HG03432 (cell line): ENCODE results near the gene PTGDS.

Experiments
- ATAC-seq: cut with Tn5 transposase; IDR thresholded peaks from one replicate; pipeline ENCODE4 v1.9.1; 2021; ENCODE audit warnings: mild to moderate bottlenecking, moderate library complexity; ENCODE audit not compliant: unreplicated experiment

Gene PTGDS

DNA sequence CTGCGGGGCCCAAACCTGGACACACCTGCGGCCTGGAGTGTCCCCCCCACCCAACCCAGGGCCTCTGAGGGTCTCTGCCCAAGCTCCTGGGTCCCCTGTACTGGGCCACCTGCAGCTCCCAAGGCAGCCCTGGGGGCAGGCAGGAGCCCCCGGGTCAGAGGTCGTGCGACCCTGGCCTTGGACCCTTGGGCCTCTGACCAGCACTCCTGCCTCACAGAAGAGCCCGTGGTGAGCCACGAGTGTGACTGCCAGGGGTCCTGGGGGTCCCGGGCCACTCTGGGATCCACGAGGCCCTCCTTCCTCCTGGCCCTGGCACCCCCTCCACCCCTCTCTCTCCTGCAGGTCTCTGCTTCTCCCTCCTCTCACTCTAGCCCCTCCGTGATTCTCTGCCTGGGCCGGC lies 5.0 kb upstream of the PTGDS start:
- no peak for ATAC-seq

DNA sequence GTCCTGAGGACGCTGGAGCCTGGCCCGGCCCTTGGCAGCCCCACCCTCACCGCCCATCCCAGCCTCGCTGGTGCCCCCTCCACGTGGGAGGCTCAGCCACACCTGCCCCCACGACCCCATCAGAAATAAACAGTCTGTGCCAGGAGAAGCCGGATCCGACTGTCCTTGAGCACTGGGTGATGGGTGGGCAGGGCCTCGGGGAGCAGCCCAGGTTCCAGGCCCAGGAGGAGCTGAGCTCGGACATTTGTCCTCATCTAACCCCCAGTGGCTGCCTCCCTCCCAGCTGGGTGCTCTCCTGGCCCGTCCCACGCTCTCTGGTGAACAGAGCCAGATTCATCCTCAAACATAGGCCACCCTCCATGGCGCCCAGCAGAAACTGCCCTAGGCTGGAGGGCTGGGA lies 4.6 kb upstream of the PTGDS start:
- ATAC-seq = no peak

DNA sequence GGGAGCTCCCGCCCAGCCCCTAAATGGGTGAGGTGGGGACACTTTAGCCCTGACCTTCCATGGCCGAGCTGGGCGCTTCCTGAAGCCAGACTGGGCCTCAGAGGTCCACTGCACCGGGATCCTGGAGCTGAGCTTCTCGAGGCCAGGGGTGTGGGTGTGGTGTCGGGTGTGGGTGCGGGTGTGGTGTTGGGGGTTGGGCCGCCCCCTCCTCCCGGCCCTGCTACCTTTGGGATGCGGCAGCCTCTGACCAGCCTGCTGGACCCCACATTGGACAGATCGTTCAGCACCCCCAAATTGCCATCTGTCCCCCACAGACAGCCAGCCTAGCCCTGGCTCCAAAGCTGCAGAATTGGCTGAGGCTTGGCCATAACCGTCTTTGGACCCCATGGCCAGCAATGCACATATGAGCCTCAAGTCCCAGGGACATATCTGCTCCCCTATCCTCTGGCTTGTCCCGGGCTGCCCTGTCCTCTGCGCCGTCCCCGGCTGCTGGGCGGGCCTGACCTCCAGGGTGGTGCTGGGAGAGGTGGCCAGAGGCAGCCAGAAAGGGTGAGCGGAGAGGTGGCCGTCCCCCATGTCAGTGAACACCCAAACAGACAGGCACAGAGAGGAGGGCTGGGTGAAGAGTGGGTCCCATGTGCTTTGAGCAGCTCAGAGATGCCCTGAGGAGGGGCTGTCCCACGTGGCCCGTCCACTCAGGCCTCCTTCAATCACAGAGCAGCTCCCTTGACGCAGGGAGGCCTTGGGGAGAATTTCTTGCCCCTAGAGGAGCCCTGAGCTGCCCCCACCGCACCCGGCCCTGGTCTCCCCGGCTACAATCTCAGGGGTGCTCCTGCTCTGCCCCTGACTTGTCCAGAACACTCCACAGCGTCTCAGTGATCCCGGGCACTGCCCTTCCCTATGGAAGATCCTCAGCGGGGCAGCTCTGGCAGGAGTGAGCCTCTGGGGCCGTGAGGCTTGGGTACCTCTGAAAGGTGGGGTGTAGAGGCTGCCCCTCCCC lies 3.4 kb upstream of the PTGDS start:
- ATAC-seq = no peak

DNA sequence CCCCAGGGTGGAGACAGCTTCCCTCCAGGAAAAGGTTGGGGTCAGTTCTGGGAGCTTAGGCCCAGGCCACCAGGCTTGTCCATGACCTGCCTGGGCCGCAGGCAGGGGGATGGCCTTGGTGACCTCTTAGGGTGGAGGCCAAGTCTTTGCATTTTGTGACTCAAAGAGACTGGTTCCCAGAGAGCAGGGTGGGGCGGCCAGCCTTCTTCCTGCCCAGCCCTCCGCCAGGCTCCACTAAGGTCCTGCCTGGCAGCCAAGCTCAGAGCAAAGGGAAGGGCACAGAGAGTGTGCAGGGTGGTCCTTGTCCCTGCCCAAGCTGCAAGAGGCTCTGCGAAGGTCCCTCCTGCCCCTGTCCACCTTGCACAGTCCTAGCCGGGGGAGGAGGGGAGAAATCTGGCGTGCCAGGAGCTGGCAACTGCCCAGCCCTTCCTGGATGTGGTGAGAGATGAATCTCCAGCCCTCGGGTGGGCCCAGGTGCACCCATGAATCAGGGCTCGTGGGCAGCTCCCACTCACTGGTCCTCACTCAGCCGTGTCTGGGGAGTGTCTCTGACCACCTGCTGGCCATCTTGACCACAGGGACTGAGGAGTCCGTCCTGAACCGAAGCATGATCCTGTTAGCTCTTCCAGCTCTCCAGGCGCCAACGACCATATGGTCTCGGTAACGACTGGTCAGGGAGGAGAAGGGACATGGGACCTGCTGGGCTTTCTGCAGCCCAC lies 2.3 kb upstream of the PTGDS start:
- ATAC-seq = no peak

DNA sequence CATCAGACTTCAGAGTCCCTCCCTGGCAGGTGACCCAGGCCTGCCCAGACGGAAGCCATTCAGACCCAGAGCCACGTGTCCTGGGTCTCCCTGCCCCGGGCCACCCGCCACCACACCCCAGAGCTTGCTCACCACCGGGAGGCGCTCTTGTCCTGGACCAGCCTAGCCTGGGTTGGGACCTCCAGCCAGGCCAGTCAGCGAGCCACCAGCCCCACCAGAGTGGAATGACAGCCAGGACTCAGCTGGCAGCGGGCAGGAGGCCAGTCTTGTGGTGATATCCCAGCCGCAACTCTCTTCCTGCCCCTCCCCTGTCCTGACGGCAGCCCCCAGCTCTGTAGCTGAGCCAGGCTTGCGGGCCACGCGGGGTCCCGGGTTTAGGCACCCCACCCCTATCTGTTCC lies 1.7 kb upstream of the PTGDS start:
- ATAC-seq = no peak

DNA sequence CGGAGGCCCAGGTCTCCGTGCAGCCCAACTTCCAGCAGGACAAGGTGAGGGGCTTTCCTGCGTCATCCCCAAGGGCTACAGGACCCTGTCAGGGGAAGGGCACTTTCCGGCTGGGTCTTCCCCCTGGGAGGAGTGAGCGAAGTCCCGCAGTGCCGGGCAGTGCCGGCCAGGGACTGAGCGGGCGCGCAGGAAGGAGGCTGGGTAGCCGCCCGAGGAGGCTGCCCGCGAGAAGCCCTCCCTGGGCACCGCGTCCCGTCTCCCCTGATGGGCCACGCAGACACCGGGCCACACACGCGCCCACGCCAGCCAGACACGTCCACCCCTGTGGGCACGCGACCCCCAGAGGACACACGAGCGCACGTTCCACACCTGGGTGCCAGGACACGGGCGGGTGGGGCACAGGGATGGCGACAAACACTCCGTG lies 357 bp downstream of the PTGDS start:
- no peak for ATAC-seq

DNA sequence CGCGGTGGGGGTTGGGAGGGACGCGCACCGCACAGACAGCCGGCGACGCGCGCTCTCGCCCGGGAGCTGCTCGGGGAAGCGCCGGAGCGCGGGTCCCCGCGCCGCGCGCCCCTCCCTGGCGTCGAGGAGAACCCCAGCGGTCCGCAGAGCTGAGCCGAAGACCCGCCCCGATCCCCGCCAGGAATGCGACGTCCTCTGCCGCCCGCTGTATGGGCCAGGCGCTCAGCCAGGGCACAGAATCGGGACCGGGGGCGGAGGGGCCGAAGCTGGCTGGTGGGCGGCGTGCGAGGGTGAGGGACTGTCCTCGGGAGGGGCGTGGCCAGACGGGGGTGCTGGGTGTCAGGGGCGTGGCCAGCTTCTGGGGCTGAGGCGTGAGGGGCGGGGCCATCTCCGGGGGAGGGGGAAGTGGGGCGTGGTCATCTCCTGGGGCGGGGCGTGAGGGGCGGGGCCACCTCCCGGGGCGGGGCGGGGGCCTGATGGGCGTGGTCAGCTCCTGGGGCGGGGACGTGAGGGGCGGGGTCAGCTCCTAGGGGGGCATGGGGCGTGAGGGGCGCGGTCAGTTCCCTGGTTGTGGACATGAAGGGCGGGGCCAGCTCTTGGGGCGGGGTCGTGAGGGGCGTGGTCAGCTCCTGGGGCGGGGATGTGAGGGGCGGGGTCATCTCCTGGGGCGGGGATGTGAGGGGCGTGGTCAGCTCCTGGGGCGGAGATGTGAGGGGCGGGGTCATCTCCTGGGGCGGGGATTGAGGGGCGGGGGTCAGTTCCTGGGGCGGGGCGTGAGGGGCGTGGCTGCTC lies 965 bp downstream of the PTGDS start:
- no peak for ATAC-seq

DNA sequence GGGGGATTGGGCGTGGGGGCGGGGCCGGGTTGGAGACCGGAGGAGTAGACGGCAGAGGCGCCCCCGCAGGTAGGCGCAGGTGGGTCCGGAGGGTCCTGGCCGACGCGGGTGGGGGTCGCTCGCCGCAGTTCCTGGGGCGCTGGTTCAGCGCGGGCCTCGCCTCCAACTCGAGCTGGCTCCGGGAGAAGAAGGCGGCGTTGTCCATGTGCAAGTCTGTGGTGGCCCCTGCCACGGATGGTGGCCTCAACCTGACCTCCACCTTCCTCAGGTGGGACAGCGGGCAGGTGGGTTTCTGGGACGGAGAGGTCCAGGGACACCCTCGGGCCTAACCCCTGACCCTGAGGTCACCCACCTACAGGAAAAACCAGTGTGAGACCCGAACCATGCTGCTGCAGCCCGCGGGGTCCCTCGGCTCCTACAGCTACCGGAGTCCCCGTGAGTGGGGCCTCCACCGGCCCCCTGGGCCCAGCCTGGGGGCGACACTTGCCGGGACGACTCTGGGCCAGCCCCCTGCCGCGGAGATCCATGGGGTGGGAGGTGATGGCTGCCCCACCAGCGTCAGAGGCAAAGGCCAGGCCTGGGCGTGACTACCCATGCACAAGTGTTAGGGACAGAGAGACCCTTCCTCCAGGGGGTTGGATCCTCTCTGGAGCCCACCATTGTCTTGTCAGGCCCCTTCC lies 1.7 kb downstream of the PTGDS start:
- ATAC-seq = no peak

DNA sequence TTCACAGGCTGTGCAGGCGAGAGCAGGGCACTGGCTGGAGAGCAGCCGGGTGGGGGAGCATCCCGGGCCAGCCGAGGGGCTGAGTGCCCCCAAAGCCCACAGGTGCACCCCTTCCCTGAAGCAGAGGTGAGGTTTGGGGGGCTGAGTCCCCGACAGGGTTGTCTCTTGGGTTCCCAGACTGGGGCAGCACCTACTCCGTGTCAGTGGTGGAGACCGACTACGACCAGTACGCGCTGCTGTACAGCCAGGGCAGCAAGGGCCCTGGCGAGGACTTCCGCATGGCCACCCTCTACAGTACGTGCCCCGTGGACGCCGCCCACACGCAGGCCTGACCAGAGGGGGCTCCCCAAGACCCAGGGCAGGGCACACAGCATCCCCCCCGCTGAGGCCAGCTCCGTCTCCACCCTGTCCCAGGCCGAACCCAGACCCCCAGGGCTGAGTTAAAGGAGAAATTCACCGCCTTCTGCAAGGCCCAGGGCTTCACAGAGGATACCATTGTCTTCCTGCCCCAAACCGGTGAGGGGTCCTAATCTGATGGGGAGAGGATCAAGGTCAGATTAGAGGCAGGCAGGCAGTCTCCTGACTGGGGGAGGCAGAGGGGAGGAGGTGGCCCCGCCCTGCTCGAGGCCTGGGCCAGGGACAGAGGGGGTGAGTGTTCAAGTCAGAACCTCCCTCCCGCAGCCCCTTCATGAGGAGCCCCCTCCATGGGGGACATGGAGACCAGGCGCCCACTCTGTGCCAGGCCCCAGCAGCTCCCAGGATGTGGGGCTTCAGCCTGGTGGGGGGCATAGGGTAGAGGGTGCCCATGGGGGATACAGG lies 2.7 kb downstream of the PTGDS start:
- ATAC-seq = no peak

DNA sequence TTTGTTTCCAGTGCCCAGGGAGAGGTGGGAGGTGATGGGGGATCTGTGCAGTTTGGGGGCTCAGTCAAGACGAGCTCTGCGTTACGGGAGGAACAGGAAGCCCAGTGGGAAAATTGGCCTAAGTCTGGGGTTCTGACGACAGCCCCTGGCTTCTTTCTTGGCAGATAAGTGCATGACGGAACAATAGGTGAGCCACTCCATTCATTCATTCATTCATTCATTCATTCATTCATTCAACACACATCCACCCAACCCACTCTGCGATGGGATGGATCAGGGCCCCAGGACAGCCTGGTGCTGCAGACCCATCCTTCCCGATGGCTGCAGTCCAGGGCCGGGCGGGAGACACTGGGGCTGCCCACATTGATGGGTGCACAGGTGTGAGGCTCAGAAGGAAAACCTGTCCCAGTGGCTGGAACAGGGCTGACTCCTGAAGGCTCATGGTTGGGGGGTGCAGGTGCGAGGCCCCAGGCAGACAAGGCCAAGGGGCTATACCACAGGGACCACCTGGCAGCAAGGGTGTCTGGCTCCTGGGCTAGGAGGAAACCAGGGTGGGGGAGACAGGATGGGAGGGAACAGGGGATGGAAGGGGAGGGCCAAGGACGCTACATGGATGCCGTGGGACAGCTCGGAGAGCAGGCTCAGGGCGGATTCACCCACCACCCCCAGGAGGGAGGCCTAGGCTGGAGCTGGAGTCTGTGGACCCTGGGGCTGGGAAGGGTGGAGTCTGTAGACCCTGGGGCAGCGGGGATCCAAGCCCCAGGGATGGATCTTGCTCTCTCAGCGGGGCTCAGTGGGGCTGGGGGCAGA lies 3.6 kb downstream of the PTGDS start:
- ATAC-seq = no peak

DNA sequence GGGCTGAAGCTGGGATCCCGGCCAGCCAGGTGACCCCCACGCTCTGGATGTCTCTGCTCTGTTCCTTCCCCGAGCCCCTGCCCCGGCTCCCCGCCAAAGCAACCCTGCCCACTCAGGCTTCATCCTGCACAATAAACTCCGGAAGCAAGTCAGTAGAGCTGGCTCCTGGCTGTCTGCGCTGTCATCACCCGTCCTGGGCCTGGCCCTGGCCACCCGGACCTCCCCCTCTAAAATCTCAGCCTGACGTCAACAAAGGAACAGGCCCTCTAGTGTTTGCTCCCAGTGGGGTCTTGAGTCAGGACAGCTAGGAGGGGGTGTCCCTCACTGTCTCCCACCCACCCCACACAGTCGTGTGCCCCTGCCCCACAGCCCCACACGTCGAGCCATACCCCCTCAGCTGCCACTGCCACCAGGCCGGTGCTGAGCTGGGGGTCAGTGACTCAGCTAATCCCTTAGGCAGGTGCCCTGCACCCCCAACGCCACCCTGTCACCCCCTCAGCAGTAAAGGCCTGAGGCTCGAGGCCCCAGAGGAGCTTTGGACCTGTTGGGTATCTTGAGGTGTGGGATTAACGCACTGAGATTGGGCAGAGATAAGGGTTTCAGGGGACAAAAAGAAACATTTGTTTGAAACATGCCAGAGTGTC lies 4.4 kb downstream of the PTGDS start:
- ATAC-seq = no peak

DNA sequence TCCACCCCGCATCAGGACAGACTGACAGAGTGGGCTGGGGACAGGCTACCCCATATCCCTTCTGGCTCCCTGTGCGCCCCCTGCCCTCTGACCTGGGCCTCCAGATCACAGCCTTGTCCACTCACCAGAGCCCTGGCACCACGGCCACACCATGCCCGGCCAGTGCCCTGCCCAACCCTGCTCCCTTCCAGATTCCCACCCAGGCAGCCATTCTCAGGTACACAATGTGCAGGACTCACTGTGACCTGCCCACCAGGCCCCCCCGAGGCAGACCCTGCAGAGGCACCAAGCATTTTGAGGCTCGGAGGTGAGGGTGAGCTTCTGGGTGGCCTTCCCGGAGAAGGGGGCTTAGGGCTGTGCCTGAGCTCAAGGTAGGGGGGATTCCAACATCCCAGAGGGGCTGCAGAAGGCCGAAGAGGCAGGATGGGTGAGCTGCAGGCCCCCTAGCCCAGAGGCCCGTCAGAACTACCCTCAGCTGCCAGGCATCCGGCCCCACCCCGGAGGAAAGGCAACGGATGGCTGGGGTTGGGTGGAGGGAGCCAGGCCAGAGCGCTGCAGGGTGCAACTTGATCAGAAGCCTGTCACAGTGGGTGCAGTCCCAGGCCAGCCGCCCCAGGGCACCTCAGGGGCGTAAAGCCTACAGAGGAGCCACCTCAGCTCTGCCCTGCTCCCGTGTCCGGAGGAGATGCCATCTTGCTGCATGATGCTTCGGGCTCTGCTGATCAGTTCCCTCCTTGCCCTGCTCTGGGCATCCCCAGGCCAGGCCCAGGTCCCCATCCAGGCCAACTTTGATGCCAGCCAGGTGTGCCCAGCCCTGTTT lies 5.1 kb downstream of the PTGDS start, which contains the start of gene LCNL1:
Gene LCNL1 (plus strand): TSS at position 762 of the 820 bp plus-strand sequence. CDS start 594 bp downstream, outside the sequence.
- ATAC-seq = no peak

DNA sequence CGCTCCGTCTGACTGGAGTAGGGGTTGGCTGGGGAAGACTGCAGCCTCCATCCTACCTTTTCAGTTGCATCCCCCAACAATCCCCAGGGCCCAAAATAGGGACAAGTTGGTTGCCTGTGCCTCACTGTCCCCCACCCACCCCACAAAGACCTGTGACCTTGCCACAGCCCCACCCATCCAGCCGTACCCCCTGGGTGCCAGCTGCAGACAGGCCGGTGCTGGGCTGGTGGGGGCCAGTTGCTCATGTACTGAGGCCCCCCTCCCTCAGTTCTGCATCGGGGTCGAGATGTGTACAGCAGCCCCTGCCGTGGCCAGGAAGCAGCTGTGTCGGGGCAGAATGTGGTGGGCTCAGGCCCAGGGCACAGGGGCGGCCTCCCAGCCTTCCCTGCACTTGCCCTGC lies 5.9 kb downstream of the PTGDS start:
- ATAC-seq = no peak

DNA sequence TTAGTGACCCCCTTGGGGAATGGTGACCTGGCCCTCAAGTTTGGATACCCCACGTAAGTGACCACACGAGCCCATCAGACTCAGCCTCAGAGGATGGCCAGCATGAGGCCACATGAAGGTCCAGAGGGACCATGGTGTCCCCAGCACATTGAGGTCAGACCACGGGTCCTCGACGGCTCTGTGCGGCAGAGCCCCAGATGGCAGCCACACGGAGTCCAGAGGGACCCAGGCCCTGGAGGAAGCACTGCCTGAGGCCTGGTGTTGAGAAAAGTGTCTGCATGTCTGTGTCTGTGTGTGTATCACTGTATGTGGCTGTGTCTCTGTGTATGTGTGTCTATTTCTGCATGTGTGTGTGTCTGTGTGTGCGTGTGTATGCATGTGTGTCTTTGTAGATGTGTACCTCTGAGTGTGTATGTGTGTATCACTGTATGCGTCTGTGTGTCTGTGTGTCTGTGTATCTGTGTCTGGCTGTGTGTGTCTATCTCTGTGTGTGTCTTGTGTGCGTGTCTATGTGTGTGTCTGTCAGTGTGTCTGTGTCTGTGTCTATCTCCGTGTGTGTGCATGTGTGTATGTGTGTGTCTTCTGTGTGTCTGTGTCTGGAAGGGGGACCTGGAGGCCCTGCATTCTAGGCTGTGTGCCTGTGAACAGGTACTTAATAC lies 6.5 kb downstream of the PTGDS start:
- no peak for ATAC-seq

DNA sequence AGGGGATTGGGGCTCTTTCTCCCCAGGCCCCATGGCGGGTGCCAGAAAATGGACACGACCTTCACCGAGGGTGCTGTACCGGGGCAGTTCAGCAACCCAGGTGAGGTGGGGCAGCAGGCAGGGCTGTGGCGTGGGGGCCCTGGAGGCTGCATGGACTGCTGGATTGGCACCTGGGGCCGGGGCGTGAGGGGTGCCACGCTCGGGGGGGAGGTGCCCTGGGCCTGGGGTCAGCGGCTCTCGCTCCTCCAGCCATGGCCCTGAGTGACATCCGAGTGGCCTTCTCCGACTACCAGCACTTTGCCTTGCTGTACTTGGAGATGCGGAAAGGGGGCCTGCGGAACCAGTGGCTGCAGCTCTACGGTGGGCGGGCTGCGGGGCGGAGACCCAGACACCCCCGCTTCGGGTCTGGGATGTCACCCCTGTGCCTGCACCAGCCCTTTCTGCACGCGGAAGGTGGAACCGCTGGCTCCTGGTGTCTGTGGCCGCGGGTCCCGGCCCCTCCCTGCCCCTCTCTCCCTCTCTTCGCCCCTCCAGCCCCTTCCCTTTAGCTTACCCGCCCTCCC lies 7.2 kb downstream of the PTGDS start:
- no peak for ATAC-seq

DNA sequence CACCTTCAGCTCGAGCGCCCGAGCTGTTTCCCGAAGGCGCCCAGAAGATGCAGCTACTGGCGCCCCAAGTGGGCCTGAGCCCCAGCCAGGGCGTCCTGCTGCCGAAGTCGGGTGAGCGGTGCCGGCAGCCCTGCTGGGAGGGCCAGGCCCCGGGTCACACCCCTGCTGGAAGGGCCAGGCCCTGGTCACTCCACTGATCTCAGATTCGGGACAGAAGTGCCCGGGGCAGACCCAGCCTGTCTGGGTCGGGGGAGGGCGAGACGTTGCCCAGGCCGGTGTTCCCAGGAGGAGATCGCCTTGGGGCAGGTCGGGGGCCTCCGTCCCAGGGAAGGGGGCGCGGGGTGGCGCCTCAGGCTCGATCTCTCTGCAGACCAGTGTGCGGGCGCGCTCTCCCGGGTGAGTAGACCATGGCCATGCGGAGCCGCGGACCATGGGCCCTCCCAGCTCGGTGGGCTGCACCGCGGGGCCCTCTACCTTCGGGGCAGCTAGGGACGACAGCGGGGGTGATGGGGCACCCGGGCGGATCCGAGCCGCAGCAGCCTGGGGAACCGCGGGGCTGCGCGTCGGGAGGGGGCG lies 7.8 kb downstream of the PTGDS start:
- ATAC-seq = no peak
